Muscle of back (tissue), 11 donors: ENCODE results near the gene HIP1R. TPM values are rescaled to one million over a fixed set of nuclear protein-coding genes. Genes with fewer than 3 reads are reported as not detected.

ENCODE experiments used
- DNase-seq, 3 donors: peaks; one replicate each; pipeline versions ENCODE4 v3.0.0 to v3.0.0-alpha.2; 2013
- polyA plus RNA-seq, 10 donors: library from polyadenylated mRNA; unstranded; fragments of 120-200 nt; gene quantifications; one replicate each; pipeline ENCODE4 v1.2.1, GENCODE V29; 2013; ENCODE audit not compliant: insufficient read length in 10 of 10

The HIP1R gene
- polyA plus RNA-seq, 10 donors: 4.6 to 9.5 (median 7.3) TPM

GRCh38 chr12:122860854-122861586, 25.8 kb downstream of the HIP1R start:
- DNase-seq: no peak

GRCh38 chr12:122861587-122861970, 26.3 kb downstream of the HIP1R start:
- no peak for DNase-seq

- no peak for DNase-seq
Observed at GRCh38 chr12:122862110-122862634, 26.9 kb downstream of the HIP1R start.

- no peak for DNase-seq
Observed at GRCh38 chr12:122862872-122863701, 27.8 kb downstream of the HIP1R start.

- DNase-seq: no peak
Observed at GRCh38 chr12:122864894-122865253, 29.6 kb downstream of the HIP1R start.

GRCh38 chr12:122865268-122866231, 30.3 kb downstream of the HIP1R start:
- no peak for DNase-seq

- no peak for DNase-seq
Observed at GRCh38 chr12:122866379-122866778, 31.1 kb downstream of the HIP1R start.

- no peak for DNase-seq
Observed at GRCh38 chr12:122866950-122867607, 31.8 kb downstream of the HIP1R start.

GRCh38 chr12:122867691-122868461, 32.6 kb downstream of the HIP1R start:
- DNase-seq: no peak

- DNase-seq: no peak
Observed at GRCh38 chr12:122868471-122869177, 33.4 kb downstream of the HIP1R start.

- DNase-seq: no peak
Observed at GRCh38 chr12:122869207-122869973, 34.1 kb downstream of the HIP1R start.

GRCh38 chr12:122870163-122870842, 35.0 kb downstream of the HIP1R start:
- DNase-seq: no peak

- peak in 1 of 3 donors; percentile 72 for DNase-seq
Observed at GRCh38 chr12:122870867-122871664, 35.8 kb downstream of the HIP1R start.

- peak; percentile 69 to 86 (median 83) for DNase-seq
Observed at GRCh38 chr12:122871851-122872780, 36.9 kb downstream of the HIP1R start.

- DNase-seq: no peak
Observed at GRCh38 chr12:122872815-122873361, 37.6 kb downstream of the HIP1R start.

- no peak for DNase-seq
Observed at GRCh38 chr12:122873540-122873939, 38.3 kb downstream of the HIP1R start.
